GM12891 (cell line): ENCODE results near the gene TBX4.

ENCODE experiments used
- PAX5 ChIP-seq: IDR thresholded peaks from 2 replicates; pipeline ENCODE4 v1.6.1; 2011; ENCODE audit warnings: low read length, moderate library complexity, mild to moderate bottlenecking; ENCODE audit not compliant: insufficient read depth, severe bottlenecking
- POLR2A ChIP-seq: IDR thresholded peaks from 2 replicates; pipeline ENCODE4 v1.6.1; 2011; ENCODE audit warnings: low read depth, low read length, control low read depth
- POLR2AphosphoS5 ChIP-seq: IDR thresholded peaks from 2 replicates; pipeline ENCODE4 v1.6.1; 2011; ENCODE audit warnings: low read depth, low read length, control low read depth
- POU2F2 ChIP-seq: IDR thresholded peaks from 2 replicates; pipeline ENCODE4 v1.6.1; 2011; ENCODE audit warnings: low read depth, mild to moderate bottlenecking, control low read depth, low read length, moderate library complexity
- SPI1 ChIP-seq: IDR thresholded peaks from 2 replicates; pipeline ENCODE4 v1.6.1; 2011; ENCODE audit warnings: low read depth, low read length, control low read depth
- TAF1 ChIP-seq: IDR thresholded peaks from 2 replicates; pipeline ENCODE4 v1.6.1; 2011; ENCODE audit warnings: low read depth, low read length, control low read depth

DNA sequence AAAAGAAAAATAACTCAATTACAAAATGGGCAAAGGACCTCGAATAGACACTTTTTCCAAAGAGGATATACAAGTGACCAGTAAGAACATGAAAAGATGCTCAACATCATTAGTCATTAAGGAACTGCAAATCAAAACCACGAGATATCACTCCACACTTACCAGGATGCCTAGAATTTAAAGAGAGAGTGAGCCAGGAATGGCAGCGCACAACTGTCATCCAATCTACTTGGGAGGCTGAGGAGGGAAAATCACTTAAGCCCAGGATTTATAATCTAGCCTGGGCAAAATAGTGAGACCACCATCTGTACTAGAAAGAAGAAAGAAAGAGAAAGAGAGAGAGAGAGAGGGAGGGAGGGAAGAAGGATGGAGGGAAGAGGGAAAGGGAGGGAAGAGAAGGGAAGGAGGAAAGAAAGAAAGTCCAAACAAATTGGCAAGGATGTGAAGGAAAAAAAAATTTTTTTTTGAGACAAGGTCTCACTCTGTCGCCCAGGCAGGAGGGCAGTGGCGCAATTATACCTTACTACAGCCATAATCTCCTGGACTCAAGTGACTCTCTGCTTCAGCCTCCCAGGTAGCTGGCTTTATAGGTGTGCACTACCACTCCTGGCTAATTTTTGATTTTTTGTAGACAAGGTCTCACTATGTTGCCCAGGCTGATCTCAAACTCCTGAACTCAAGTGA is 30.0 kb upstream of the TBX4 start:
- TF ChIP-seq TAF1 (no peak), PAX5 (no peak), POLR2A (no peak), POLR2AphosphoS5 (no peak), POU2F2 (no peak), SPI1 (no peak)
